Esophagus muscularis mucosa (tissue), 4 donors: ENCODE measurements around the gene C12orf43. TPM values are rescaled to one million over a fixed set of nuclear protein-coding genes. Genes with fewer than 3 reads are reported as not detected.

Experiments
- DNase-seq: peaks from one replicate; pipeline ENCODE4 v3.0.0-alpha.2; 2017; ENCODE audit errors: extremely low spot score
- H3K27ac ChIP-seq, 4 donors: fragments of 200-600 bp; sonication (generic); replicated peaks in 1 of 4; 1 replicate in 3 of 4; 2 replicates in 1 of 4; pipeline ENCODE4 v1.5.1; 2016 to 2019; ENCODE audit warnings: mild to moderate bottlenecking in 1 of 4
- H3K27me3 ChIP-seq, 4 donors: fragments of 200-600 bp; sonication (generic); one replicate each; pipeline versions ENCODE4 v1.5.1 to v1.6.0; 2016 to 2019
- H3K36me3 ChIP-seq, 4 donors: fragments of 200-600 bp; sonication (generic); one replicate each; pipeline ENCODE4 v1.5.1; 2016 to 2019
- H3K4me1 ChIP-seq, 4 donors: fragments of 200-600 bp; sonication (generic); one replicate each; pipeline ENCODE4 v1.5.1; 2016 to 2019
- H3K4me3 ChIP-seq, 4 donors: fragments of 200-600 bp; sonication (generic); 1 replicate in 2 of 4; 2 replicates in 2 of 4; pipeline ENCODE4 v1.5.1; 2016 to 2019; ENCODE audit warnings: mild to moderate bottlenecking in 4 of 4, moderate library complexity in 1 of 4
- H3K9me3 ChIP-seq, 4 donors: fragments of 200-600 bp; sonication (generic); 1 replicate in 3 of 4; 2 replicates in 1 of 4; pipeline ENCODE4 v1.5.1; 2016 to 2019
- CTCF ChIP-seq, 3 experiments: fragments of 200-600 bp in 2 of 3; fragments of 450-650 bp in 1 of 3; sonication (generic) in 2 of 3; IDR thresholded peaks; one replicate each; pipeline ENCODE4 v1.5.1; 2017 to 2019; ENCODE audit warnings: antibody characterized with exemption in 3 of 3, mild to moderate bottlenecking in 2 of 3, moderate library complexity in 1 of 3
- EP300 ChIP-seq: sonication (generic); formaldehyde crosslinking; IDR thresholded peaks from one replicate; pipeline ENCODE4 v1.6.1; 2017; ENCODE audit warnings: antibody characterized with exemption
- POLR2A ChIP-seq: fragments of 450-650 bp; IDR thresholded peaks from one replicate; pipeline ENCODE4 v1.6.1; 2017; ENCODE audit warnings: antibody characterized with exemption, moderate library complexity, mild to moderate bottlenecking, low read depth
- POLR2AphosphoS5 ChIP-seq, 2 donors: sonication (generic); formaldehyde crosslinking; IDR thresholded peaks; one replicate each; pipeline ENCODE4 v1.6.1; 2017; ENCODE audit warnings: antibody characterized with exemption in 2 of 2
- WGBS: methylation state at CpG from one replicate; pipeline ENCODE4 v1.1.5; 2018; 5-methylcytosine and 5-hydroxymethylcytosine counted together
- intact Hi-C: fragments of 100-400 bp; cut with DNase I; formaldehyde crosslinking; loops from one replicate; pipeline ENCODE4 v1.15.1; 2023
- total RNA-seq, 4 donors: library from RNA; depleted of rRNA; stranded (reverse); fragments of >200 nt; gene quantifications; one replicate each; pipeline versions ENCODE4 v1.1.0 to v1.2.1, GENCODE V29; 2016

Gene C12orf43
- total RNA-seq, 4 donors from 2014 or later: 14.5 to 22.6 (median 18.5) TPM

DNA sequence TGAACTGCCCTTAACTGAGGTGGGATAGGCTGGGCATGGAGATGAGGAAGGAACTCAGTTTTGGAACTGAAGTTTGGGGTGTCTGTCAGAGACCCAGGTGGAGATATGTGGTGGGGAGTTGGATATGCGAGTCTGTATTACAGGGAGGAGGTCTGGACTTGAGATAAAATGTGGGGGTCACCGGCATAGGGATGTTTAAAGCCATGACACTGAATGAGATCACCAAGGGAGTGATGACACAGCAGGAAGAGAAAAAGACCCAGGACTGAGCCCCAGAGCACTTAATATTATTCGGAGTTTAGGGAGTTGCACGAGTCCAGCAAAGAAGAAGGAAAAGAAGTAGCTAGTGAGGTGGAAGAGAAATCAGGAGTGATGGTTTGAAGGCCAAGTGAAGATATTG is 26.8 kb upstream of the C12orf43 start:
- Histone ChIP-seq H3K36me3 (no peaks in the 10 kb centered on the region), H3K4me3 (no peak overlapping the region), H3K4me1 (no peaks in the 10 kb centered on the region), H3K9me3 (no peaks in the 10 kb centered on the region), H3K27ac (no peak overlapping the region), H3K27me3 (peaks cover 0 to 24% (median 0%) of the 10 kb centered on the region in 4 donors)
- DNase-seq: no peak
- intact Hi-C loops: no loop called here
- TF ChIP-seq CTCF (IDR thresholded peaks at IDR 0.05) (no peak), POLR2A (no peak), POLR2AphosphoS5 (IDR thresholded peaks at IDR 0.05) (no peak)
- 76% methylated on average over 4 of the region's 4 CpGs for WGBS

DNA sequence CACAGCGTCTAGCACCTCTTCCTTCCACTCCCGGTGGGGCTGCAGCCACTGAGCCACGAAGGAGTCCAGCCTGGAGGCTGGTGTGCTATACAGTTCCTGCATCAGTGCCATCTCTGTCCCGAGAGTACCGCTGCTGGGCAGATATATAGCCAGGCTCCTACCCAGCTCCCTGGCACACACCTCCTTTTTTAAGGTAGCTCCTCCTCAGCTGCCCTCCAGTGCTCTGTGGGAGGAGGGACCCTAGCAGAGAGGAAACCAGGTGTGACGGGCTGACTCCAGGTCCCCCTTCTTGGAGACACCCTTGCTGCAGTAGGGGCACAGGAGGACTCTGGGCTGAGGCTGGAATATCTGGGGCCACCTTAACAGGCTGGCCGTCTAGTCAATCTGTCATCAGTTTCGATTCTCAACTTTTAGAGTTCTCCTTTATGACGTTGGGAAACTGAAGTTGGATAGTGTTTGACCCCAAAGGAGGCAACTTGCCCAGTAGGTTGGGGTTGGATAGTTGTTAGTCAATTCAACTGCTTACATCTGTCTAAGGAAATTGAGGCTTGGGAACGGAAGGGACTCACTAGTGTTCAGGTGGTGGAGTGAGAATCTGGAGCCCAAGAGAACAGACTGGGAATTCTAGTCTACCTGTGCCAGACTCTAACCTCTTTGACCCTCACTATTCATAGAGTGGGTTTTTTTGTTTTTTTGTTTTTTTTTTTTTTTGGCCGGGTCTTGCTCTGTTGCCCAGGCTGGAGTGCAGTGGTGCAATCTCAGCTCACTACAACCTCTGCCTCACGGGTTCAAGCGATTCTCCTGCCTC is 22.8 kb upstream of the C12orf43 start, which contains the start of gene OASL:
Gene OASL, minus strand, starts transcription at position 386 of the 808 bp plus-strand sequence. Its CDS starts 275 bp downstream, at position 111.
- peak within 1 kb of the TSS; percentile 47 to 59 (median 47) for H3K4me3 ChIP-seq
- no peaks in the 10 kb centered on the region for H3K36me3 ChIP-seq
- DNase-seq: no peak
- intact Hi-C loops: no loop called here
- TF ChIP-seq POLR2AphosphoS5 (IDR thresholded peaks at IDR 0.05) (no peak), CTCF (IDR thresholded peaks at IDR 0.05) (no peak), POLR2A (no peak), EP300 (no peak)
- peaks cover 0 to 4% (median 0%) of the 10 kb centered on the region in 4 donors for H3K4me1 ChIP-seq
- peaks cover 0 to 32% (median 0%) of the 10 kb centered on the region in 4 donors for H3K27me3 ChIP-seq
- no peak within 1 kb of the TSS for H3K27ac ChIP-seq
- no peaks in the 10 kb centered on the region for H3K9me3 ChIP-seq
- WGBS: 35% methylated on average over 13 of the region's 13 CpGs

DNA sequence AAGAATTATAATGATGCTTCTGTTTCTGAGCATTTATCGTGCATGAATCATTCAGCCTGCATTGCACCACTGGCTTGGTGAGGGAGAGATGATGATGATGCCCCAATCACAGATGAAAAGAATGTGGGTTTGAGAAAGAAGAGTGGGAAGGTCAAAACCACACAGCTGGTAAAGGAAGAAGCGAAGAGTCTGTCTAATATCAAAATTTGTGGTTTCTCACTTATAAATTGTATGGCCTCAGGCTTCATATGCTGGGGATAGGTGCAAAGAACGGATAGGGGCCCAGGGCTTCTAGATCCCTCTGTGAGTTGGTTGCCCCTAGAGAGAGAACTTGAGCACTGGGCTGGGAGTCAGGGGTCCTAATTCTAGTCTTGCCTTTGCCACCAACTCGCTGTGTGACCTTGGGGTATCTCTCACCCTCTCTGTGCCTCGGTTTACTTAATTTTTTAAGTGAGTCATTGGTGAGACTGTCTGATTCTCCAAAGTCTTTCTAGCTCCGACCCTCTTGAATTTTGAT is 20.6 kb upstream of the C12orf43 start:
- no peak for DNase-seq
- TF ChIP-seq POLR2AphosphoS5 (IDR thresholded peaks at IDR 0.05): no peak
- TF ChIP-seq CTCF (IDR thresholded peaks at IDR 0.05): no peak
- TF ChIP-seq POLR2A: no peak
- no peak for TF ChIP-seq EP300
- Histone ChIP-seq H3K27me3 (peaks cover 0 to 31% (median 0%) of the 10 kb centered on the region in 4 donors), H3K27ac (no peak overlapping the region), H3K4me1 (peaks cover 0 to 4% (median 0%) of the 10 kb centered on the region in 4 donors), H3K36me3 (no peaks in the 10 kb centered on the region), H3K9me3 (no peaks in the 10 kb centered on the region), H3K4me3 (no peak overlapping the region)
- intact Hi-C loops: no loop called here
- 76% methylated on average over 6 of the region's 6 CpGs for WGBS

DNA sequence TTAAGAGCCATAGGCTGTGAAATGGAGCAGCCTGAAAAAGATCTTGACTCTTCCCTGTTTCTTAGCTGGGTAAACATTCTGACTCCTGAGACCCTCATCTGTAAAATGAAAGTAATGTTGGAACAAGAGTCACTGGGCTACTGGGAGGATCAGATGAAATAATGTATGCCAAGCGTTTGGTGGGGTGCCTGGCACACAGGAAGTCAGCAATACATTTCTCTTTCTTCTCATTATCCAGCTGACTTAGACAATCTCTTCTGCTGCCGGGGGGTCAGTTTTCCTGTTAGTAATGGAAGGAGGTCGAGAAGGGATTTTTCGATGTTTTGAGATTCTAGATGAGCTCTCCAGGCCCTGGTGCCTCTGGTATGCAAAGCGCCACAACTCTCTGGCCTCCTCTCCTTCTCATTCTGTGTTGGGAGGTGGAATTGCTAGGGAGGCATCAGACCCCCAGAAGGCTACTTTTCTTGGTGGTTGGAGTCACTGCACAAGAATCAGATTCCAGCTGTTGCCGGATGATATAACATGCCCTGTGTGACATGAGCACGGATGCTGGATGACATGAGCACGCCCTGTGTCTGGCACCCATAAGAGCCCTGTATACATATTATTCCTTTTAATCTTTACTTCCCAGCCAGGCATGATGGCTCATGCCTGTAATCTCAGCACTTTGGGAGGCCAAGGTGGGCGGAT is 18.5 kb upstream of the C12orf43 start:
- TF ChIP-seq POLR2A: no peak
- TF ChIP-seq CTCF (IDR thresholded peaks at IDR 0.05): no peak
- no peak for TF ChIP-seq POLR2AphosphoS5 (IDR thresholded peaks at IDR 0.05)
- no peak for TF ChIP-seq EP300
- intact Hi-C loops: no loop called here

More for the DNA sequence above, 18.5 kb upstream of the C12orf43 start:
- Histone ChIP-seq H3K27ac (no peak overlapping the region), H3K36me3 (peaks cover 0 to 5% (median 0%) of the 10 kb centered on the region in 4 donors), H3K9me3 (no peaks in the 10 kb centered on the region), H3K4me3 (no peak overlapping the region), H3K4me1 (peaks cover 0 to 4% (median 0%) of the 10 kb centered on the region in 4 donors), H3K27me3 (peaks cover 0 to 28% (median 0%) of the 10 kb centered on the region in 4 donors)
- WGBS: 76% methylated on average over 9 of the region's 9 CpGs
- DNase-seq: no peak
